Neuronal stem cell (in vitro differentiated cells): Measurements from ENCODE around the gene GABRA6.

Experiments
- DNase-seq: peaks from one replicate; pipeline ENCODE4 v3.0.0-alpha.2; 2013; ENCODE audit warnings: low spot score
- H2AFZ ChIP-seq: one replicate; pipeline ENCODE4 v1.6.1; 2013; ENCODE audit warnings: mild to moderate bottlenecking, low read length, inconsistent platforms
- H2AK5ac ChIP-seq: 2 replicates; pipeline ENCODE4 v1.6.1; 2013; ENCODE audit warnings: low read depth, mild to moderate bottlenecking, inconsistent platforms, low read length, moderate library complexity, mixed read lengths
- H2BK120ac ChIP-seq: 2 replicates; pipeline ENCODE4 v1.6.1; 2013; ENCODE audit warnings: low read depth, mild to moderate bottlenecking, inconsistent platforms, low read length, moderate library complexity, mixed read lengths
- H2BK12ac ChIP-seq: one replicate; pipeline ENCODE4 v1.6.1; 2013; ENCODE audit warnings: low read length, inconsistent platforms
- H2BK15ac ChIP-seq: 2 replicates; pipeline ENCODE4 v1.6.1; 2013; ENCODE audit warnings: mild to moderate bottlenecking, low read length, inconsistent platforms, mixed read lengths
- H2BK5ac ChIP-seq: one replicate; pipeline ENCODE4 v1.6.1; 2013; ENCODE audit warnings: inconsistent platforms, mild to moderate bottlenecking, low read length, moderate library complexity
- H3K14ac ChIP-seq: one replicate; pipeline ENCODE4 v1.6.1; 2013; ENCODE audit warnings: low read length, inconsistent platforms
- H3K18ac ChIP-seq: 2 replicates; pipeline ENCODE4 v1.6.1; 2013; ENCODE audit warnings: low read length, inconsistent platforms
- H3K23ac ChIP-seq: 2 replicates; pipeline ENCODE4 v1.6.1; 2013; ENCODE audit warnings: low read depth, mild to moderate bottlenecking, mixed read lengths, low read length, inconsistent platforms; ENCODE audit not compliant: poor library complexity
- H3K27ac ChIP-seq: replicated peaks from 3 replicates; pipeline ENCODE4 v1.5.1; 2013; ENCODE audit warnings: low read length, inconsistent platforms
- H3K27me3 ChIP-seq, 3 experiments: 2 replicates each; pipeline ENCODE4 v1.6.1; 2013; ENCODE audit warnings: low read length in 3 of 3, mild to moderate bottlenecking in 2 of 3, inconsistent platforms in 1 of 3, low read depth in 1 of 3, mixed read lengths in 1 of 3, moderate library complexity in 1 of 3; ENCODE audit not compliant: control insufficient read depth in 3 of 3, insufficient read depth in 3 of 3
- H3K36me3 ChIP-seq, 2 donors: replicated peaks in 1 of 2; 2 replicates each; pipeline ENCODE4 v1.6.1; 2013; ENCODE audit warnings: low read length in 2 of 2; ENCODE audit not compliant: control insufficient read depth in 2 of 2, insufficient read depth in 2 of 2
- H3K4ac ChIP-seq: 2 replicates; pipeline ENCODE4 v1.6.1; 2013; ENCODE audit warnings: inconsistent platforms, mild to moderate bottlenecking, low read length, moderate library complexity
- H3K4me1 ChIP-seq, 2 donors: 1 replicate in 1 of 2; 2 replicates in 1 of 2; pipeline ENCODE4 v1.6.1; 2013; ENCODE audit warnings: low read length in 2 of 2, low read depth in 1 of 2; ENCODE audit not compliant: control insufficient read depth in 2 of 2, insufficient read depth in 1 of 2
- H3K4me2 ChIP-seq: one replicate; pipeline ENCODE4 v1.6.1; 2013; ENCODE audit warnings: mild to moderate bottlenecking, low read length, inconsistent platforms; ENCODE audit not compliant: insufficient read depth, poor library complexity, severe bottlenecking
- H3K4me3 ChIP-seq, 2 donors: 2 replicates each; pipeline ENCODE4 v1.5.1; 2013; ENCODE audit warnings: low read length in 2 of 2, mild to moderate bottlenecking in 2 of 2, inconsistent platforms in 1 of 2, moderate library complexity in 1 of 2
- H3K79me1 ChIP-seq: one replicate; pipeline ENCODE4 v1.6.1; 2013; ENCODE audit warnings: low read depth, mild to moderate bottlenecking, inconsistent platforms, low read length, moderate library complexity
- H3K9ac ChIP-seq: one replicate; pipeline ENCODE4 v1.6.1; 2013; ENCODE audit warnings: mild to moderate bottlenecking, low read depth, low read length, inconsistent platforms; ENCODE audit not compliant: poor library complexity
- H3K9me3 ChIP-seq, 2 donors: replicated peaks in 1 of 2; 2 replicates each; pipeline versions ENCODE3 to v1.6.1; 2013; ENCODE audit warnings: low read length in 2 of 2, mild to moderate bottlenecking in 2 of 2, inconsistent platforms in 1 of 2, low read depth in 1 of 2, mixed read lengths in 1 of 2, moderate library complexity in 1 of 2; ENCODE audit not compliant: control insufficient read depth in 2 of 2, insufficient read depth in 1 of 2
- H4K8ac ChIP-seq: one replicate; pipeline ENCODE4 v1.6.1; 2013; ENCODE audit warnings: low read depth, mild to moderate bottlenecking, inconsistent platforms, low read length, moderate library complexity
- H4K91ac ChIP-seq: one replicate; pipeline ENCODE4 v1.6.1; 2013; ENCODE audit warnings: low read length, low read depth, mild to moderate bottlenecking, inconsistent platforms; ENCODE audit not compliant: poor library complexity
- WGBS, 2 donors: extraction: QIAGEN DNeasy Blood & Tissue Kit; methylation state at CpG; one replicate each; pipeline ENCODE4 v1.1.7; 2013; ENCODE audit warnings: missing lambda C conversion rate in 2 of 2, mixed read lengths in 1 of 2; ENCODE audit not compliant: insufficient read length in 2 of 2, insufficient replicate concordance in 1 of 2; ENCODE audit errors: extremely low coverage in 2 of 2; 5-methylcytosine and 5-hydroxymethylcytosine counted together

Gene GABRA6

GRCh38 chr5:161709239-161709638, 23.7 kb downstream of the GABRA6 start:
- WGBS, 2 donors: no CpG with 5 or more reads among the region's 5 CpGs
- Histone ChIP-seq H3K23ac (no peak overlapping the region), H3K79me1 (no peaks in the 10 kb centered on the region), H3K4me3 (no peak overlapping the region), H2BK120ac (no peak overlapping the region), H2AK5ac (no peak overlapping the region), H3K4me1 (no peaks in the 10 kb centered on the region), H3K14ac (no peak overlapping the region), H2BK15ac (no peak overlapping the region), H3K9ac (no peak overlapping the region), H3K4me2 (no peak overlapping the region), H4K91ac (no peak overlapping the region), H4K8ac (no peak overlapping the region), H2BK5ac (no peak overlapping the region), H3K9me3 (no peaks in the 10 kb centered on the region), H2BK12ac (no peak overlapping the region), H2AFZ (no peak overlapping the region), H3K27ac (no peak overlapping the region), H3K27me3 (no peaks in the 10 kb centered on the region), H3K18ac (no peak overlapping the region), H3K36me3 (no peaks in the 10 kb centered on the region), H3K4ac (no peak overlapping the region)
- no peak for DNase-seq

GRCh38 chr5:161713042-161713441, 27.5 kb downstream of the GABRA6 start:
- Histone ChIP-seq H4K91ac (no peak overlapping the region), H3K36me3 (no peaks in the 10 kb centered on the region), H3K9me3 (no peaks in the 10 kb centered on the region), H2BK120ac (no peak overlapping the region), H3K27me3 (no peaks in the 10 kb centered on the region), H3K27ac (no peak overlapping the region), H3K4me1 (no peaks in the 10 kb centered on the region), H2BK5ac (no peak overlapping the region), H2AK5ac (no peak overlapping the region), H2AFZ (no peak overlapping the region), H3K14ac (no peak overlapping the region), H3K4me2 (no peak overlapping the region), H3K4ac (no peak overlapping the region), H3K4me3 (no peak overlapping the region), H3K79me1 (no peaks in the 10 kb centered on the region), H3K23ac (no peak overlapping the region), H2BK15ac (no peak overlapping the region), H3K9ac (no peak overlapping the region), H2BK12ac (no peak overlapping the region), H4K8ac (no peak overlapping the region), H3K18ac (no peak overlapping the region)
- no CpG with 5 or more reads among the region's 2 CpGs for WGBS, 2 donors
- DNase-seq: no peak

GRCh38 chr5:161719157-161719556, 33.6 kb downstream of the GABRA6 start:
- Histone ChIP-seq H4K91ac (no peak overlapping the region), H2AK5ac (no peak overlapping the region), H4K8ac (no peak overlapping the region), H3K4me1 (no peaks in the 10 kb centered on the region), H3K18ac (no peak overlapping the region), H2BK120ac (no peak overlapping the region), H2BK12ac (no peak overlapping the region), H3K14ac (no peak overlapping the region), H3K4ac (no peak overlapping the region), H2BK5ac (no peak overlapping the region), H3K4me3 (no peak overlapping the region), H2AFZ (no peak overlapping the region), H3K27me3 (no peaks in the 10 kb centered on the region), H3K23ac (no peak overlapping the region), H3K36me3 (no peaks in the 10 kb centered on the region), H3K79me1 (no peaks in the 10 kb centered on the region), H3K27ac (no peak overlapping the region), H2BK15ac (no peak overlapping the region), H3K9me3 (no peaks in the 10 kb centered on the region), H3K9ac (no peak overlapping the region), H3K4me2 (no peak overlapping the region)
- no CpG with 5 or more reads among the region's 1 CpG for WGBS, 2 donors
- DNase-seq: no peak

- no peaks in the 10 kb centered on the region for H3K27me3 ChIP-seq
- no peak overlapping the region for H2BK12ac ChIP-seq
- no peaks in the 10 kb centered on the region for H3K9me3 ChIP-seq
- H3K4ac ChIP-seq: no peak overlapping the region
- no peak overlapping the region for H3K4me2 ChIP-seq
- no peak overlapping the region for H3K4me3 ChIP-seq
- no peak overlapping the region for H2BK120ac ChIP-seq
- H3K27ac ChIP-seq: no peak overlapping the region
- H2AFZ ChIP-seq: no peak overlapping the region
- H3K18ac ChIP-seq: no peak overlapping the region
- no peak overlapping the region for H3K14ac ChIP-seq
- H3K79me1 ChIP-seq: no peaks in the 10 kb centered on the region
- no peak overlapping the region for H4K91ac ChIP-seq
- no peaks in the 10 kb centered on the region for H3K4me1 ChIP-seq
- H3K23ac ChIP-seq: no peak overlapping the region
- H2AK5ac ChIP-seq: no peak overlapping the region
- no peak overlapping the region for H2BK15ac ChIP-seq
- no peak overlapping the region for H2BK5ac ChIP-seq
- no peak overlapping the region for H3K9ac ChIP-seq
- DNase-seq: no peak
- no peaks in the 10 kb centered on the region for H3K36me3 ChIP-seq
- no peak overlapping the region for H4K8ac ChIP-seq
Observed at GRCh38 chr5:161720460-161720859, 34.9 kb downstream of the GABRA6 start.
